Heart right ventricle (tissue), 16 donors: ENCODE data around the gene MIER3. TPM values are rescaled to one million over a fixed set of nuclear protein-coding genes. Genes with fewer than 3 reads are reported as not detected.

ENCODE experiments used
- ATAC-seq, 8 donors: fragments of 200-7000 bp; cut with Tn5 transposase; one replicate each; pipeline ENCODE4 v1.9.1; 2020; ENCODE audit warnings: mild to moderate bottlenecking in 8 of 8, moderate library complexity in 8 of 8, moderate number of reproducible peaks in 1 of 8
- DNase-seq, 2 donors: peaks; one replicate each; pipeline ENCODE4 v3.0.0-alpha.2; 2020
- H3K27ac ChIP-seq, 10 donors: fragments of 200-600 bp; sonication (generic) in 2 of 10; one replicate each; pipeline versions ENCODE4 v1.5.0 to v1.8.0; 2020 to 2022; ENCODE audit warnings: mild to moderate bottlenecking in 3 of 10
- H3K27me3 ChIP-seq, 7 donors: fragments of 200-600 bp; one replicate each; pipeline ENCODE4 v1.8.0; 2021 to 2022; ENCODE audit warnings: mild to moderate bottlenecking in 2 of 7
- H3K36me3 ChIP-seq, 9 donors: fragments of 200-600 bp; sonication (generic) in 1 of 9; one replicate each; pipeline versions ENCODE4 v1.5.0 to v1.8.0; 2020 to 2022; ENCODE audit warnings: mild to moderate bottlenecking in 2 of 9
- H3K4me1 ChIP-seq, 9 donors: fragments of 200-600 bp; sonication (generic) in 1 of 9; one replicate each; pipeline versions ENCODE4 v1.5.0 to v1.8.0; 2020 to 2022; ENCODE audit warnings: mild to moderate bottlenecking in 4 of 9
- H3K4me3 ChIP-seq, 10 donors: fragments of 200-600 bp; sonication (generic) in 2 of 10; one replicate each; pipeline versions ENCODE4 v1.5.0 to v1.8.0; 2020 to 2022; ENCODE audit warnings: mild to moderate bottlenecking in 7 of 10, moderate library complexity in 2 of 10
- H3K9me3 ChIP-seq, 11 donors: fragments of 200-600 bp in 10 of 11; sonication (generic) in 2 of 11; one replicate each; pipeline versions ENCODE4 v1.5.0 to v1.8.0; 2013 to 2022; ENCODE audit warnings: mild to moderate bottlenecking in 2 of 11, control low read depth in 1 of 11, moderate library complexity in 1 of 11
- WGBS, 2 donors: extraction: QIAGEN DNeasy Blood & Tissue Kit; methylation state at CpG; one replicate each; pipeline ENCODE4 v1.1.7; 2013; ENCODE audit warnings: inconsistent platforms in 1 of 2; 5-methylcytosine and 5-hydroxymethylcytosine counted together
- intact Hi-C, 10 donors: fragments of 100-400 bp; cut with DNase I; formaldehyde crosslinking; loops; one replicate each; pipeline versions ENCODE4 v1.11.1 to v1.14.2; 2022
- long read RNA-seq, 3 donors: library from polyadenylated mRNA; unstranded; transcript quantifications; one replicate each; pipeline ENCODE4 v2.0.0, GENCODE V29; 2020 to 2021
- polyA plus RNA-seq, 2 donors: library from polyadenylated mRNA; stranded (reverse); fragments of 200-250 nt; gene quantifications; one replicate each; pipeline ENCODE4 v1.2.3, GENCODE V29; 2013
- total RNA-seq, 10 donors: library from RNA; stranded (reverse); fragmentation: NEBNext Ultra II Directional in 3 of 10; extraction: Animal tissue kit (Norgen Biotek cat#: 25700) in 3 of 10; gene quantifications; one replicate each; pipeline versions ENCODE4 v1.2.1 to v1.2.4, GENCODE V29; 2021 to 2023
- TF ChIP-seq, protein P1 (sequence below), 9 donors: fragments of 200-600 bp; sonication (generic) in 2 of 9; IDR thresholded peaks; one replicate each; pipeline versions ENCODE4 v1.5.0 to v1.8.0; 2021 to 2022; ENCODE audit warnings: antibody characterized with exemption in 9 of 9, mild to moderate bottlenecking in 5 of 9, moderate library complexity in 1 of 9
- donor health status: Arrhythmogenic right ventricular cardiomyopathy.
- donor health status: ischemic (EF 13 %, LVEDD 7.1; RV severe dilation, severe dysfunction).
- donor health status: healthy with polysubstance abuse.
- donor health status: DM: no; HTN: yes; CAD: no.
- donor health status: DM: no; HTN: no; CAD: no.
- donor health status: ischemic (EF 25% LVEDD 6.9; RV normal size, moderate dysfunction).
- donor health status: ischemic (EF 25% LVEDD 5.7; RV mildly dilated, moderate dysfunction).
- donor health status: healthy.
- donor health status: DM: yes; HTN: yes; CAD: no.
- donor health status: Ischemic cardiomyopathy.
- donor health status: ischemic (EF 35%, LVEDD 5.7; RV mildly dilated, moderate dysfunction).
- donor health status: nonischemic (EF 11% LVEDD 7.7; RV severe dilation, severe dysfunction).
- donor health status: DM: yes; HTN: yes; CAD: no.
- donor health status: PGD.
- donor health status: ischemic (EF 29% LVEDD 5.4; RV normal size, mild dysfunction).
- donor health status: nonischemic (EF 23%, LVEDD 6.1; RV moderate dilation, normal function).

Gene MIER3, protein sequence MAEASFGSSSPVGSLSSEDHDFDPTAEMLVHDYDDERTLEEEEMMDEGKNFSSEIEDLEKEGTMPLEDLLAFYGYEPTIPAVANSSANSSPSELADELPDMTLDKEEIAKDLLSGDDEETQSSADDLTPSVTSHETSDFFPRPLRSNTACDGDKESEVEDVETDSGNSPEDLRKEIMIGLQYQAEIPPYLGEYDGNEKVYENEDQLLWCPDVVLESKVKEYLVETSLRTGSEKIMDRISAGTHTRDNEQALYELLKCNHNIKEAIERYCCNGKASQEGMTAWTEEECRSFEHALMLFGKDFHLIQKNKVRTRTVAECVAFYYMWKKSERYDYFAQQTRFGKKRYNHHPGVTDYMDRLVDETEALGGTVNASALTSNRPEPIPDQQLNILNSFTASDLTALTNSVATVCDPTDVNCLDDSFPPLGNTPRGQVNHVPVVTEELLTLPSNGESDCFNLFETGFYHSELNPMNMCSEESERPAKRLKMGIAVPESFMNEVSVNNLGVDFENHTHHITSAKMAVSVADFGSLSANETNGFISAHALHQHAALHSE
- 10 to 100 TPM in 8 of 10 donors, 1 to 10 TPM in 2; 9.8 to 17.9 (median 13.0) TPM for total RNA-seq
- 1 to 10 TPM; 3.3 to 9.6 TPM for polyA plus RNA-seq
- long read RNA-seq, donor 1, result 0 reads
- long read RNA-seq, donor 2, partial matches to known transcripts, result 1 of 4 reads
- long read RNA-seq, donor 2, other reads (novel, unspliced or antisense), result 3 of 4 reads
- long read RNA-seq, donor 3, partial matches to known transcripts, result 0 of 2 reads
- long read RNA-seq, donor 3, other reads (novel, unspliced or antisense), result 2 of 2 reads

- H3K4me1 ChIP-seq, result peaks cover 0 to 27% (median 18%) of the 10 kb centered on the region in 9 donors
- no peaks in the 10 kb centered on the region for H3K9me3 ChIP-seq
- peak within 1 kb of the TSS; percentile 74 to 95 (median 86) for H3K27ac ChIP-seq
- peak; percentile 75 to 83 for DNase-seq
- WGBS, 2 donors, result 0% methylated on average over 87 to 89 of the region's 89 CpGs
- H3K4me3 ChIP-seq, result peak within 1 kb of the TSS; percentile 66 to 96 (median 88)
- intact Hi-C loops, result loop anchor here in 4 of 10 donors (5.0 kb wide), 4 partner anchors 40 to 270 kb away; partner anchors contain the start of gene SETD9 (in 3 of the 4)
- H3K27me3 ChIP-seq, result peaks cover 0 to 31% (median 0%) of the 10 kb centered on the region in 7 donors
- peak; percentile 89 to 96 (median 96) for ATAC-seq
- TF ChIP-seq, protein P1, sequence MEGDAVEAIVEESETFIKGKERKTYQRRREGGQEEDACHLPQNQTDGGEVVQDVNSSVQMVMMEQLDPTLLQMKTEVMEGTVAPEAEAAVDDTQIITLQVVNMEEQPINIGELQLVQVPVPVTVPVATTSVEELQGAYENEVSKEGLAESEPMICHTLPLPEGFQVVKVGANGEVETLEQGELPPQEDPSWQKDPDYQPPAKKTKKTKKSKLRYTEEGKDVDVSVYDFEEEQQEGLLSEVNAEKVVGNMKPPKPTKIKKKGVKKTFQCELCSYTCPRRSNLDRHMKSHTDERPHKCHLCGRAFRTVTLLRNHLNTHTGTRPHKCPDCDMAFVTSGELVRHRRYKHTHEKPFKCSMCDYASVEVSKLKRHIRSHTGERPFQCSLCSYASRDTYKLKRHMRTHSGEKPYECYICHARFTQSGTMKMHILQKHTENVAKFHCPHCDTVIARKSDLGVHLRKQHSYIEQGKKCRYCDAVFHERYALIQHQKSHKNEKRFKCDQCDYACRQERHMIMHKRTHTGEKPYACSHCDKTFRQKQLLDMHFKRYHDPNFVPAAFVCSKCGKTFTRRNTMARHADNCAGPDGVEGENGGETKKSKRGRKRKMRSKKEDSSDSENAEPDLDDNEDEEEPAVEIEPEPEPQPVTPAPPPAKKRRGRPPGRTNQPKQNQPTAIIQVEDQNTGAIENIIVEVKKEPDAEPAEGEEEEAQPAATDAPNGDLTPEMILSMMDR (IDR thresholded peaks at IDR 0.05), result no peak
- H3K36me3 ChIP-seq, result peaks cover 0 to 30% (median 4%) of the 10 kb centered on the region in 9 donors
Measured at GRCh38 chr5:56951946-56952691, at the start of gene MIER3. MIER3 (minus strand) TSS chr5:56952123; CDS start chr5:56952102, 21 bp downstream.

DNA sequence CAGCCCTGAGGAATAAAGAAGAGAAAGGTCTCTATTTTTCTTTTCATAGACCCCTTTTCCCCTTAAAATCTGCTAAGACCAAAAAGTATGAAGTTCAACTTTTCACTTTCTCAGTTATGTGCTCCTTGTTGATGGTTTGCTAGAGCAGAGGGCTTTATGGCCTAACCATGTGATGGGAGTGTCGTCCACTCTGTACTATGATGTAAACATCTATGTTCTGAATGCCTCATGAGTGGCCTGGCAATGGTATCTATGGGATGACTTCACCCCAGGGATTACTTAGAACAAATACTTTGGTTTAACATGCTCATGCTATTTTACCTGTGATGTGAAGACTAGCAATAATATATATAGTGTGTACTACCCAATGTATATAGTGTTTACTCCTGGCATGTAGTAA lies 43.7 kb upstream of the MIER3 start:
- DNase-seq (no peak), ATAC-seq (no peak)
- Histone ChIP-seq H3K4me1 (no peaks in the 10 kb centered on the region), H3K27me3 (peaks cover 0 to 6% (median 0%) of the 10 kb centered on the region in 7 donors), H3K4me3 (no peak overlapping the region), H3K36me3 (no peaks in the 10 kb centered on the region), H3K27ac (no peak overlapping the region), H3K9me3 (no peaks in the 10 kb centered on the region)
- 33 to 87% methylated on average over 1 of the region's 1 CpG for WGBS, 2 donors
- TF ChIP-seq, protein P1 (IDR thresholded peaks at IDR 0.05), result no peak
- intact Hi-C loops, result no loop called here

- ATAC-seq (no peak), DNase-seq (no peak)
- H3K9me3 ChIP-seq, result no peaks in the 10 kb centered on the region
- no peak overlapping the region for H3K4me3 ChIP-seq
- H3K36me3 ChIP-seq, result no peaks in the 10 kb centered on the region
- no peaks in the 10 kb centered on the region for H3K27me3 ChIP-seq
- TF ChIP-seq, protein P1 (IDR thresholded peaks at IDR 0.05), result no peak
- intact Hi-C loops, result no loop called here
- WGBS, 2 donors, result 68% methylated on average over 2 of the region's 2 CpGs
- no peak overlapping the region for H3K27ac ChIP-seq
- no peaks in the 10 kb centered on the region for H3K4me1 ChIP-seq
Measured at GRCh38 chr5:56993241-56993640, 41.3 kb upstream of the MIER3 start.

GRCh38 chr5:56989676-56990075 lies 37.8 kb upstream of the MIER3 start:
- H3K36me3 ChIP-seq, result no peaks in the 10 kb centered on the region
- H3K27me3 ChIP-seq, result no peaks in the 10 kb centered on the region
- no peaks in the 10 kb centered on the region for H3K4me1 ChIP-seq
- no peak overlapping the region for H3K27ac ChIP-seq
- intact Hi-C loops, result no loop called here
- no peaks in the 10 kb centered on the region for H3K9me3 ChIP-seq
- DNase-seq (no peak), ATAC-seq (no peak)
- WGBS, 2 donors, result 68 to 71% methylated on average over 2 of the region's 2 CpGs
- no peak overlapping the region for H3K4me3 ChIP-seq
- TF ChIP-seq, protein P1 (IDR thresholded peaks at IDR 0.05), result no peak
